Neural cell (in vitro differentiated cells): Measurements from ENCODE around the gene ARL10. TPM values are rescaled to one million over a fixed set of nuclear protein-coding genes. Genes with fewer than 3 reads are reported as not detected.

Experiments used
- H2AFZ ChIP-seq: fragments of 200-600, 300-800 bp; sonication (generic), shearing (Covaris generic); 2 replicates; pipeline ENCODE4 v1.6.0; 2014; ENCODE audit warnings: low read depth, mild to moderate bottlenecking, antibody characterized with exemption, low read length, moderate library complexity
- H3F3A ChIP-seq: fragments of 200-600 bp; shearing (Covaris generic); 2 replicates; pipeline ENCODE4 v1.6.1; 2016; ENCODE audit warnings: mild to moderate bottlenecking, moderate library complexity, mixed read lengths, antibody characterized with exemption, low read length; ENCODE audit not compliant: insufficient read depth, poor library complexity, severe bottlenecking
- H3K27ac ChIP-seq: fragments of 200-600, 300-800 bp; sonication (generic), shearing (Covaris generic); 2 replicates; pipeline ENCODE4 v1.5.1; 2014; ENCODE audit warnings: mild to moderate bottlenecking, low read length, moderate library complexity
- H3K27me3 ChIP-seq: fragments of 300-800, 200-600 bp; sonication (generic), shearing (Covaris generic); 2 replicates; pipeline ENCODE4 v1.6.0; 2014; ENCODE audit warnings: mild to moderate bottlenecking, low read depth, low read length, moderate library complexity; ENCODE audit not compliant: insufficient read depth
- H3K36me3 ChIP-seq: fragments of 300-800, 200-600 bp; sonication (generic), shearing (Covaris generic); 2 replicates; pipeline ENCODE4 v1.5.1; 2014; ENCODE audit warnings: mild to moderate bottlenecking, antibody characterized with exemption, low read length, moderate library complexity; ENCODE audit not compliant: insufficient read depth
- H3K4me2 ChIP-seq: fragments of 300-800, 200-600 bp; sonication (generic), shearing (Covaris generic); 2 replicates; pipeline ENCODE4 v1.6.0; 2014; ENCODE audit warnings: mild to moderate bottlenecking, low read length
- H3K4me3 ChIP-seq: fragments of 300-800, 200-600 bp; sonication (generic), shearing (Covaris generic); 2 replicates; pipeline ENCODE4 v1.5.1; 2014; ENCODE audit warnings: mild to moderate bottlenecking, low read length, moderate library complexity
- H3K79me2 ChIP-seq: fragments of 200-600 bp; shearing (Covaris generic); replicated peaks from 2 replicates; pipeline ENCODE4 v1.6.0; 2014; ENCODE audit warnings: mild to moderate bottlenecking, low read length, moderate library complexity; ENCODE audit not compliant: insufficient read depth
- H3K9ac ChIP-seq: fragments of 300-800, 200-600 bp; sonication (generic), shearing (Covaris generic); 2 replicates; pipeline ENCODE4 v1.6.1; 2016; ENCODE audit warnings: mild to moderate bottlenecking, low read length, mixed read lengths
- H3K9me2 ChIP-seq: fragments of 200-600 bp; shearing (Covaris generic); 2 replicates; pipeline ENCODE4 v1.6.1; 2016; ENCODE audit warnings: mild to moderate bottlenecking, low read length, mixed read lengths; ENCODE audit not compliant: insufficient read depth
- H3K9me3 ChIP-seq: fragments of 200-600, 300-800 bp; sonication (generic), shearing (Covaris generic); 2 replicates; pipeline ENCODE4 v1.6.1; 2016; ENCODE audit warnings: mild to moderate bottlenecking, mixed run types, low read length, moderate library complexity, mixed read lengths
- H4K20me1 ChIP-seq: fragments of 200-600 bp; shearing (Covaris generic); 2 replicates; pipeline ENCODE4 v1.6.1; 2016; ENCODE audit warnings: mild to moderate bottlenecking, mixed run types; ENCODE audit not compliant: insufficient read depth
- CTCF ChIP-seq: fragments of 450-650 bp; IDR thresholded peaks from 2 replicates; pipeline ENCODE4 v1.5.1; 2014; ENCODE audit warnings: antibody characterized with exemption, mild to moderate bottlenecking, moderate library complexity; ENCODE audit not compliant: poor library complexity, severe bottlenecking
- EP300 ChIP-seq: fragments of 450-650 bp; conservative IDR thresholded peaks from 2 replicates; pipeline ENCODE4 v1.6.1; 2014; ENCODE audit warnings: antibody characterized with exemption, mild to moderate bottlenecking, moderate library complexity; ENCODE audit not compliant: poor library complexity, severe bottlenecking
- EZH2 ChIP-seq: fragments of 200-600, 300-800 bp; shearing (Covaris generic), sonication (generic); IDR thresholded peaks from 2 replicates; pipeline ENCODE4 v1.6.1; 2014; ENCODE audit warnings: antibody characterized with exemption, low read length, borderline replicate concordance, mild to moderate bottlenecking; ENCODE audit not compliant: insufficient read depth, poor library complexity, severe bottlenecking
- MXI1 ChIP-seq: fragments of 450-650 bp; conservative IDR thresholded peaks from 2 replicates; pipeline ENCODE4 v1.6.1; 2014; ENCODE audit warnings: antibody characterized with exemption, mild to moderate bottlenecking; ENCODE audit not compliant: poor library complexity, severe bottlenecking
- POLR2AphosphoS5 ChIP-seq: IDR thresholded peaks from 2 replicates; pipeline ENCODE4 v1.6.1; 2012
- RAD21 ChIP-seq: fragments of 450-650 bp; conservative IDR thresholded peaks from 2 replicates; pipeline ENCODE4 v1.6.1; 2014; ENCODE audit warnings: antibody characterized with exemption, mild to moderate bottlenecking, moderate library complexity
- REST ChIP-seq: IDR thresholded peaks from 2 replicates; pipeline ENCODE4 v1.6.1; 2012; ENCODE audit warnings: borderline replicate concordance
- SMC3 ChIP-seq: fragments of 450-650 bp; conservative IDR thresholded peaks from 2 replicates; pipeline ENCODE4 v1.6.1; 2014; ENCODE audit warnings: antibody characterized with exemption, mild to moderate bottlenecking, moderate library complexity; ENCODE audit not compliant: poor library complexity
- TAF1 ChIP-seq: IDR thresholded peaks from 2 replicates; pipeline ENCODE4 v1.6.1; 2012; ENCODE audit warnings: low read depth
- polyA plus RNA-seq: library from polyadenylated mRNA; depleted of rRNA; stranded (reverse); fragments of >200 nt; gene quantifications from 2 replicates; pipeline ENCODE4 v1.2.3, GENCODE V29; 2014

ARL10 gene
- polyA plus RNA-seq, 1 donor from 2014 or later: 22.8 TPM

DNA sequence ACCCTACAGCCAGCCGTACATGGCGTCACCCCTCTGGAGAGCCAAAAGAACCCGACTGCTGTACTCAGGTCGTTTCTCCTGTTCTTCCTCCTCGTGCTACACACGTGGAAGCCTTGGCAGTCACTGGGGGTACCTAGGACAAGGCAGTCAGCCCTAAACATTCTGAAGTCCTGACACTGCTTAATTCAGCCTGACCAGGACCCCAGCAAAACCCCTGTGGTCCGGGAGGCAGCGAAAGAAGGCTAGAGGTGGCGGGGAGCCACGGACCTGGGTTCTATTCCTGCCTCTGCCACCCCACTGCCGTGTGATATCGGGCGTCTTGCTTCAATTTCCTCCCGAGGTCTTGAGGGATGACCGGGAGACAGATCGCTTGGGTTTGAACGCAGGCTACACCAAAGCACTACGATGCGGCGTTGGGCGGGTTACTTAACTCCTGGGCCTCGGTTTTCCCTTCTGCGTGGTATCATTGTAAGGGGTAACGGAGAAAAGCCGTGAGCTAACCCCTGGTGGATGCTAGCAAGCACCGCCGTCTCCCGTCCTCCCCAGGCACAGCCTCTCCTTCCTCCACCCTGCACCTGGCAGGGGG is 429 bp upstream of the ARL10 start:
- Histone ChIP-seq H3K27me3 (no peaks in the 10 kb centered on the region), H3F3A (no peaks in the 10 kb centered on the region), H3K9me2 (no peaks in the 10 kb centered on the region), H3K27ac (peak overlapping the region; percentile 8), H4K20me1 (no peaks in the 10 kb centered on the region), H3K9me3 (no peaks in the 10 kb centered on the region), H3K4me3 (peak overlapping the region; percentile 97), H3K36me3 (no peaks in the 10 kb centered on the region), H2AFZ (peak overlapping the region; percentile 60), H3K9ac (peak overlapping the region; percentile 87), H3K4me2 (peak overlapping the region; percentile 59), H3K79me2 (peaks cover 14% of the 10 kb centered on the region)
- TF ChIP-seq CTCF (peak; percentile 8), SMC3 (no peak)

GRCh38 chr5:176366232-176366894 is 1.1 kb downstream of the ARL10 start:
- Histone ChIP-seq H3K36me3 (no peaks in the 10 kb centered on the region), H3K9me3 (no peaks in the 10 kb centered on the region), H3K27ac (no peak overlapping the region), H3K79me2 (no peaks in the 10 kb centered on the region), H3K9me2 (no peaks in the 10 kb centered on the region), H3K27me3 (no peaks in the 10 kb centered on the region), H4K20me1 (no peaks in the 10 kb centered on the region), H2AFZ (peak overlapping the region; percentile 69), H3K4me3 (peak overlapping the region; percentile 97), H3K9ac (peak overlapping the region; percentile 87), H3K4me2 (peak overlapping the region; percentile 65), H3F3A (no peaks in the 10 kb centered on the region)
- no peak for TF ChIP-seq TAF1
- TF ChIP-seq RAD21: no peak
- TF ChIP-seq EP300: no peak
- no peak for TF ChIP-seq REST
- no peak for TF ChIP-seq CTCF
- no peak for TF ChIP-seq POLR2AphosphoS5
- TF ChIP-seq SMC3: no peak
- TF ChIP-seq EZH2: no peak
- TF ChIP-seq MXI1: no peak
